Transverse colon (tissue), 4 donors: ENCODE results near the gene CORIN. TPM values are rescaled to one million over a fixed set of nuclear protein-coding genes. Genes with fewer than 3 reads are reported as not detected.
"Not testable (repeated sequence)": the region's sequence is repeated elsewhere in the genome, so short reads cannot be mapped to it uniquely, and the experiment has no call there.

Experiments used
- DNase-seq: peaks from one replicate; pipeline ENCODE4 v3.0.0-alpha.2; 2019
- H3K27ac ChIP-seq, 4 donors: fragments of 200-600 bp; sonication (generic); 2 replicates each; pipeline ENCODE4 v1.5.1; 2016 to 2018; ENCODE audit warnings: inconsistent platforms in 4 of 4
- H3K27me3 ChIP-seq: fragments of 200-600 bp; sonication (generic); 2 replicates; pipeline ENCODE4 v1.5.1; 2017; ENCODE audit warnings: inconsistent platforms
- H3K36me3 ChIP-seq, 4 donors: fragments of 200-600 bp; sonication (generic); 2 replicates each; pipeline ENCODE4 v1.5.1; 2017 to 2019; ENCODE audit warnings: inconsistent platforms in 4 of 4
- H3K4me1 ChIP-seq, 4 donors: fragments of 200-600 bp; sonication (generic); 2 replicates each; pipeline ENCODE4 v1.5.1; 2017 to 2020; ENCODE audit warnings: inconsistent platforms in 4 of 4
- H3K4me3 ChIP-seq, 4 donors: fragments of 200-600 bp; sonication (generic); 1 replicate in 1 of 4; 2 replicates in 3 of 4; pipeline versions ENCODE4 v1.5.1 to v1.6.1; 2017 to 2019; ENCODE audit warnings: inconsistent platforms in 4 of 4
- H3K9me3 ChIP-seq, 2 donors: fragments of 200-600 bp; sonication (generic); 2 replicates each; pipeline ENCODE4 v1.5.1; 2017 to 2019; ENCODE audit warnings: inconsistent platforms in 2 of 2
- EP300 ChIP-seq: sonication (generic); formaldehyde crosslinking; IDR thresholded peaks from one replicate; pipeline ENCODE4 v1.6.1; 2017; ENCODE audit warnings: antibody characterized with exemption, low read depth
- POLR2A ChIP-seq: fragments of 450-650 bp; IDR thresholded peaks from one replicate; pipeline ENCODE4 v1.6.1; 2016; ENCODE audit warnings: antibody characterized with exemption, mild to moderate bottlenecking, moderate library complexity
- POLR2AphosphoS5 ChIP-seq, 3 donors: sonication (generic); formaldehyde crosslinking; IDR thresholded peaks; one replicate each; pipeline ENCODE4 v1.6.1; 2016; ENCODE audit warnings: antibody characterized with exemption in 3 of 3
- WGBS, 2 donors: methylation state at CpG; one replicate each; pipeline ENCODE4 v1.1.5; 2018; ENCODE audit warnings: low coverage in 1 of 2; 5-methylcytosine and 5-hydroxymethylcytosine counted together
- in situ Hi-C, 4 donors: fragments of 200-750 bp; cut with MboI; loops; one replicate each; pipeline versions ENCODE4 v1.15.0 to v1.15.1; 2017; ENCODE audit warnings: low sequenced_read_pairs in 3 of 4, low pct_ligation_motif_present in 1 of 4, low pct_unique_long_range_greater_than_20kb in 1 of 4
- intact Hi-C: fragments of 100-400 bp; cut with DNase I; formaldehyde crosslinking; loops from one replicate; pipeline ENCODE4 v1.15.1; 2023; ENCODE audit warnings: low total_unique reads
- total RNA-seq, 4 donors: library from RNA; depleted of rRNA; stranded (reverse); fragments of >200 nt; gene quantifications; one replicate each; pipeline ENCODE4 v1.1.0, GENCODE V29; 2016
- TF ChIP-seq, protein P1 (sequence below), 5 experiments: fragments of 200-600 bp in 3 of 5; fragments of 450-650 bp in 2 of 5; sonication (generic) in 3 of 5; IDR thresholded peaks; 1 replicate in 2 of 5; 2 replicates in 3 of 5; pipeline ENCODE4 v1.5.1; 2016 to 2017; ENCODE audit warnings: antibody characterized with exemption in 5 of 5, inconsistent platforms in 3 of 5, mild to moderate bottlenecking in 2 of 5, moderate library complexity in 1 of 5

The CORIN gene
- total RNA-seq, 4 donors from 2014 or later: 0.82 to 1.6 TPM; not detected in 2

DNA sequence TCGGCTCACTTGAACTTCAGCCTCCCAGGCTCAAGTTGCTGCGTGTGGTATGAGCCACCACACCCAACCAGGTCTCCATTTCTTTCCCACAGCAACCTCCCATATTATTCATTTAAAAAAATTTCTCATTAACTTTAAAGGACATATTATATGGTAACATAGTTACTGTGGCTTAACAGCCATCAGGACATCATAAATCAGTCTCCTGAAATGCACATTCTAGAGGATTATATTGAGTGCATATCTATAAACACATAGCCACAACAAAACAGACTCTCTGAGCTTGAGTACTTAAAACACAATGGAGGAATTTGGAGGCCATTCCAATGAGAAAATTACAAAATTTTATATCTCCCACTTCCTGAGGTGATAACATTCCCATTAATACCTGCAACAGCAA is 61.5 kb downstream of the CORIN start:
- in situ Hi-C loops: no loop called here
- TF ChIP-seq, protein P1, sequence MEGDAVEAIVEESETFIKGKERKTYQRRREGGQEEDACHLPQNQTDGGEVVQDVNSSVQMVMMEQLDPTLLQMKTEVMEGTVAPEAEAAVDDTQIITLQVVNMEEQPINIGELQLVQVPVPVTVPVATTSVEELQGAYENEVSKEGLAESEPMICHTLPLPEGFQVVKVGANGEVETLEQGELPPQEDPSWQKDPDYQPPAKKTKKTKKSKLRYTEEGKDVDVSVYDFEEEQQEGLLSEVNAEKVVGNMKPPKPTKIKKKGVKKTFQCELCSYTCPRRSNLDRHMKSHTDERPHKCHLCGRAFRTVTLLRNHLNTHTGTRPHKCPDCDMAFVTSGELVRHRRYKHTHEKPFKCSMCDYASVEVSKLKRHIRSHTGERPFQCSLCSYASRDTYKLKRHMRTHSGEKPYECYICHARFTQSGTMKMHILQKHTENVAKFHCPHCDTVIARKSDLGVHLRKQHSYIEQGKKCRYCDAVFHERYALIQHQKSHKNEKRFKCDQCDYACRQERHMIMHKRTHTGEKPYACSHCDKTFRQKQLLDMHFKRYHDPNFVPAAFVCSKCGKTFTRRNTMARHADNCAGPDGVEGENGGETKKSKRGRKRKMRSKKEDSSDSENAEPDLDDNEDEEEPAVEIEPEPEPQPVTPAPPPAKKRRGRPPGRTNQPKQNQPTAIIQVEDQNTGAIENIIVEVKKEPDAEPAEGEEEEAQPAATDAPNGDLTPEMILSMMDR (IDR thresholded peaks at IDR 0.05): no peak
- TF ChIP-seq EP300: no peak
- TF ChIP-seq POLR2AphosphoS5 (IDR thresholded peaks at IDR 0.05): no peak
- no peak for TF ChIP-seq POLR2A
- WGBS, 2 donors: 60 to 65% methylated on average over 1 to 2 of the region's 2 CpGs
- H3K27ac ChIP-seq: no peak overlapping the region
- H3K9me3 ChIP-seq: no peaks in the 10 kb centered on the region
- no peaks in the 10 kb centered on the region for H3K27me3 ChIP-seq
- H3K4me1 ChIP-seq: no peaks in the 10 kb centered on the region
- no peak for DNase-seq
- intact Hi-C loops: no loop called here
- no peaks in the 10 kb centered on the region for H3K36me3 ChIP-seq
- no peak overlapping the region for H3K4me3 ChIP-seq

DNA sequence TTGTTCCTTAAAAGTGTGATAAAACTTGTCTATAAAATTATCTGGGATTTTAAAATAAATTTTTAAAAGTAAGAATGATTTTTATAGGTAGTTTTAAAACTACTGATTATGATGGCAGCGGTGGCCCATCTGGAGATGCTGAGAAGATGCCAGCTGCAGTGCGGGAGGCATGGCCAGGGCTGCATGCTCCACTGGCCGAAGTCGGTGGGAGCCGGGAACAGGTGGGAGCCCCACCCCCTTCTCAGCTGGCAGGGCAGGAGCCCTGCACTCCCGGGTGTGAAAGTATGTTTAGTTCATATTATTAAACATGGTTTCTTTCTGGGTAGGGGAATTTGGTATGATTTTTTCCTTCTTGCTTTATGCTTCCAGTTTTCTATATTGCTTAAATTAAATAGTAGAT is 63.8 kb downstream of the CORIN start:
- 61 to 68% methylated on average over 6 of the region's 6 CpGs for WGBS, 2 donors

DNA sequence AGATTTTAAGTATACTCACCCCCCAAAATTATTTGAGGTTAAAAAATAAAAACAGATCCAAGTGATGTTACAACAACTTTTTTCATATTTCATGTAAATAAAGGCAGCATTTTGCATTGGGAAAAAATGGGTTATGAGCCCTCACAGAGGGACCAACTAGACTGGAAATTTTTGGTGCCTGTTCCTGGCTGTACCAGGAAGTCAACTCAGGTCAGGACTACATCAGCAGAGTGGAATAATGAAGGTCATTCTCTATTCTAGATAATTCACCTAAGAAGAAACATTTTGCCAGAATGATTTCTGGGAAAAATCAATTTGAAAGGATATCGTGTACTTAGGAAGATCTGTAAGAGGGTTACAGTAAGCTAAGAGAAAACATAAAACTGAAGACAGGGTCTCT is 66.8 kb downstream of the CORIN start:
- Histone ChIP-seq H3K27ac (no peak overlapping the region), H3K4me1 (no peaks in the 10 kb centered on the region), H3K36me3 (no peaks in the 10 kb centered on the region), H3K27me3 (no peaks in the 10 kb centered on the region), H3K4me3 (no peak overlapping the region), H3K9me3 (no peaks in the 10 kb centered on the region)
- no peak for TF ChIP-seq POLR2AphosphoS5 (IDR thresholded peaks at IDR 0.05)
- TF ChIP-seq, protein P1 (IDR thresholded peaks at IDR 0.05): no peak
- TF ChIP-seq POLR2A: no peak
- no peak for TF ChIP-seq EP300
- no peak for DNase-seq
- in situ Hi-C loops: no loop called here
- intact Hi-C loops: no loop called here
- 88% methylated on average over 1 of the region's 1 CpG for WGBS, 2 donors

More for the DNA sequence above, 63.8 kb downstream of the CORIN start:
- no peaks in the 10 kb centered on the region for H3K27me3 ChIP-seq
- H3K4me3 ChIP-seq: no peak overlapping the region
- no peaks in the 10 kb centered on the region for H3K9me3 ChIP-seq
- no peak for TF ChIP-seq POLR2AphosphoS5 (IDR thresholded peaks at IDR 0.05)
- TF ChIP-seq, protein P1 (IDR thresholded peaks at IDR 0.05): no peak
- TF ChIP-seq POLR2A: no peak
- no peak for TF ChIP-seq EP300
- H3K4me1 ChIP-seq: no peaks in the 10 kb centered on the region
- H3K27ac ChIP-seq: no peak overlapping the region
- H3K36me3 ChIP-seq: no peaks in the 10 kb centered on the region
- intact Hi-C loops (no loop called here), in situ Hi-C loops (no loop called here)
- DNase-seq: no peak

DNA sequence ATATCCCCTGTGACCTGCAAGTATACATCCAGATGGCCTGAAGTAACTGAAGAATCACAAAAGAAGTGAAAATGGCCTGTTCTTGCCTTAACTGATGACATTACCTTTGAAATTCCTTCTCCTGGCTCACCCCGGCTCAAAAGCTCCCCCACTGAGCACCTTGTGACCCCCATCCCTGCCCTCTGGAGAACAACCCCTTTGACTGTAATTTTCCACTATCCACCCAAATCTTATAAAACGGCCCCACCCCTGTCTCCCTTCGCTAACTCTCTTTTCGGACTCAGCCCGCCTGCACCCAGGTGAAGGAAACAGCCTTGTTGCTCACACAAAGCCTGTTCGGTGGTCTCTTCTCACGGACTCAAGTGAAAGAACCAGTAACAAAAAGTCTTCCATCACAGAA is 69.9 kb downstream of the CORIN start:
- intact Hi-C loops, H3K9me3 ChIP-seq, DNase-seq, H3K4me3 ChIP-seq, H3K36me3 ChIP-seq, H3K27ac ChIP-seq, H3K27me3 ChIP-seq, in situ Hi-C loops, H3K4me1 ChIP-seq: not testable (repeated sequence)
- 84 to 86% methylated on average over 4 to 7 of the region's 7 CpGs for WGBS, 2 donors

DNA sequence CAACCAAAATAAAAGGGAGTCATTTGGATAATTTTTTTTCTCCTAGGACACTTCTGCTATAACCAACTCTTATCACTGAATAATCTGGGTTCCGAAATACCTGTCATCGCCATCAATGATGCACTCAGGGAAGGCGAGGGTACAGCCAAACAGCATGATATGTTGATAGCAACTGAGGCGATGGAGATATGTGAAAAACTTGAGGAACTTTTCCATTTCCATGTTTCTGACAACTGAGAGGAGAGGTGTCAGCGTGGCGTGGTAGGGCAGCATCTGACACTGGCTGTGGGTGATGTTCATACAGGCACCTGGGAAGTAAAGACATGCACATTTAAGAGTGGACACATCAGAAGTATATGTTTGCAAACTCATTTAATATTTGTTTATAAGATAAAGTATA is 74.6 kb downstream of the CORIN start:
- no peak overlapping the region for H3K27ac ChIP-seq
- WGBS, 2 donors: 86 to 89% methylated on average over 4 to 6 of the region's 6 CpGs
- no peaks in the 10 kb centered on the region for H3K36me3 ChIP-seq
- H3K27me3 ChIP-seq: no peaks in the 10 kb centered on the region
- H3K4me3 ChIP-seq: no peak overlapping the region
- intact Hi-C loops (no loop called here), in situ Hi-C loops (no loop called here)
- H3K4me1 ChIP-seq: no peaks in the 10 kb centered on the region
- TF ChIP-seq EP300 (no peak), POLR2A (no peak), POLR2AphosphoS5 (IDR thresholded peaks at IDR 0.05) (no peak)
- TF ChIP-seq, protein P1 (IDR thresholded peaks at IDR 0.05): no peak
- H3K9me3 ChIP-seq: no peaks in the 10 kb centered on the region
- no peak for DNase-seq
